ENCODE measurements around the gene TSFM.

TSFM gene

DNA sequence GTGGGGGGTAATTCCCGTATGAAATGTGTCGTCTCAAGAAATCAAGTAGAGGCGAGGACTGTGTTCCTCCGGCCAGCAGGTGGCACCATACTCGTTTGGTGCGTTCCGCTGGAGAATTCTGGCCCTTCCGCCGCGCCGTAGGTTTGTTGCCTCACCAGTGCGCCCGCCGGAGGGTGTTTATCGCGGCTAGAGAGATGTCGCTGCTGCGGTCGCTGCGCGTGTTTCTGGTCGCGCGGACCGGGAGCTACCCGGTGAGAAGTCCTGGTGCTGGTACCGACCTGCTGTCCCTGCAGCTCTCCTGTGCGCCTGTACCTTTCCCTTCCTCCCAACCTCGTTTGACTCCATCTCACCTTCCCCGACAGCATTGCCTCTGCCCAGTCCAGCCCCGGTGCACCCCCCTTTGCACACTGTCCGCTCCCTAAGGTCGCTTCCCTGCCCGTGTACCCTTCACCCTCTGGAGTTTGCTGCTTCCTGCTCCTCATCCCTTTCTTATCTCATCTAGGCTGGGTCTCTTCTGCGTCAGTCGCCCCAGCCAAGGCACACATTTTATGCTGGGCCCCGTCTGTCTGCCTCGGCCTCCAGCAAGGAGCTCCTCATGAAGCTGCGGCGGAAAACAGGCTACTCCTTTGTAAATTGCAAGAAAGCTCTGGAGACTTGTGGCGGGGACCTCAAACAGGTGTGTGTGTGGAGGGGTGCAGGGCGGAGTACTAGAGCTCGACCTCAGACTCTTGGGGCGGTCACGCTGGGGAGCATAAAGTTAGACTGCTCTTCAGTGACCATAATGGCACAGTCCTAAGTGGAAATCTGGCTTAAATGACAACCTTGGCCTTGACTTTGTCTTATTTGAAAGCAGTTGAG, at the start of gene TSFM:
TSS of gene TSFM (plus strand) at position 180 of the 858 bp plus-strand sequence. CDS start at position 195, 15 bp downstream.
- peak; percentile 99 for DNase-seq (ENCODE audit: low read depth)

DNA sequence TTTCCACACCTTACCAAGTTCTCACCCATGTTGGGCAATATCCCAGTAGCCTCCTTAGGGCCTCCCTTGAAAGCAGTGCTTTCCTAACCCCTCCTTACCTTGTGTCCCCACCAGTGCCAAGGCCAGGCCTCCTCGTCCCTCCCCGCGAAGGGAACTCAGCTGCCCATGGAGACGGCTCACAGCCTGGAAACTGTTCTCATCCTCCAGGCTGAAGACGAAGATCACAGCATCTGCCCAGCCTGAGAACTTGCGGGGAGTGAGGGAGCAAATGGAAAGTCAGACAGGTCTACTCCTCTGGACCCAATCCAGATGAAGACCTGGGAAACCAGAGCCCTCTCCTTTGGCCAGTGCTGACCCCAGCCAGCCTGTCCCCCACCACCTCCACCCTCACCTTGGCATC, 48.7 kb upstream of the TSFM start:
- DNase-seq (ENCODE audit: low read depth): no peak

DNA sequence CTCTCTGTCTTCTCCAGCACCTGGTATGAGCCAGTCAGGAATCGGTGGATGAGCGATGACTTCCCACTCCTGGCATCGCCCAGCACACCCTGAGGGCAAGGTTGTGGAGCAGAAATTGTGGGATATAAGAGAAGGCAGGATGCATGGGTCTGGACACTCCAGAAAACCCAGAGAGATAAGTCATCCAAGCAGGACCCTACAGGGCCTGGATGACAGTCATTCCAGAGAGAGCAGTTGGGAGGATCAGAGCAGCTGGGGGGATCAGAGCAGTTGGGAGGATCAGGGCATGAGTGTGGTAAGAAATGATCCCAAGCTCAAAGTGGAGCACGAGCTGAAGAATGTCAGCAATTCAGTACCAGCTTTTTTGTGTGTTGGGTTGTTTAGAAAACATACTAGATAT, 48.0 kb upstream of the TSFM start:
- no peak for DNase-seq (ENCODE audit: low read depth)

DNA sequence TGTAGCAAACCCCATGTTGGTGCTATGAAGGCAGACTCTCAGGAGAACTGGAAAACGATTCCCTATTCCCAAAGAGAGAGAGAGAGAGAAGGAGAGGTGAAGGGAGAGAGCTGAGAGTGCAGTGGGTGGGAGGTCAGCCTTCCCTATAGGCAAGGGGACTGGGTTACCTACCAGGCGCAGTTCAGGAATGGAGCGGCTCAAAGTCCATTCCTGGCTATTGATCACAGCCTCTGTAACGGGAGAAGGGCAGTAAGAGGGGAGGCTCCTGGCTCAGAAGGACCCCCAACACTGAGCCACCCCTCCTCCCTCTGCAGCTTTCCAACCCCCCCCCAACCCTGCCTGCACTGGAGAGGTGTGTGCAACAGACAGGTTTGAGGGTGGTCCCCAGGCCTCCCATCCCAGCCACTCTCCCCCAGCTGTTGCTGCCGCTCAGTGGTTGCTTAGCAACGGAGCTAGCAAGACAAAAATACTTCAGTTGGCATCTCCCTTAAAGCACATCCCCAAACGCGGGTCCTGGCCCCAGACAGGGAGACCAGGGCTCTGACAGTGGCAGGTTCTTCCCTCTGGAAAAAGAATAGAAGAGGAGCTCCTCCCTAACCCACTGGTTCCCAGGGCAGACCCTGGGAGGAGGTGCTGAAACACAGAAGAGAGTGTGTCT, 47.3 kb upstream of the TSFM start:
- DNase-seq (ENCODE audit: low read depth): no peak

DNA sequence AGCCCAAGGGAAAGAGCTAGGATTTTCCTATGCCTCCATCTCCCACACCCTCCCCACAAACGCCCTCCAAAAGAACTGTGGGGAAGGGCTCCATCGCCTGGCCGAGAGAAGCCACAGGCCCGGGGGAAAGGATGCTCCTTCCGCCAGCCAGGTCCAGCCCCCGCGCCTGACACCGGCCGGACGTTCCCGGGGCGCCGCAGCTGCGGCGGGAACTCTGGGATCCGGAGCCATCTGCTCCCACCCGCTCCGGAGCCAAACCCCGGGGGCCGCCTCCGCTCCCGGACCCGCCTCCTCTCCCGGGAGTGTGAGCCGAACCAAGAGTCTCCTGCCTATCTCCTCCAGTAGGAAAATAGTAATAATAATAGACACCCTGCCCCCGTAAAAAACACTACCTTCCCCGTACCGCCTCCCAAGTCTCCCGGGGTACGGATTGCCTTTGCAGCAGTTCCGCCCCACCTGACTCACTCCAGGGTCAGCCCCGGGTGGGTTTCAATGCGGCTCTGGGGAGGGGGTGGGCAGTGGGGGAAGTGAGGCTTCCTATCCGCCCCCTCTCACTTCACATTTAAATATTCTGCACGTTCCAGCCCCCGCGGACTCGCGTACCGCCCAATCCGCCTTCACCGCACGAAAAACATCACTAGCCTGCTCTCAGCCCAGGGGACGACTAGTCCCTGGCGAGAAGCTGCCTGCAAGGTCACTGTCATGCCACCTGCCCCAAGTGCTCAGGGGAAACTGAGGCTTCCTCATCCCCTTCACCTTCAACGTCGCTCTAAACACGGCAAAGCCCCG, 46.4 kb upstream of the TSFM start:
- no peak for DNase-seq (ENCODE audit: low read depth)

DNA sequence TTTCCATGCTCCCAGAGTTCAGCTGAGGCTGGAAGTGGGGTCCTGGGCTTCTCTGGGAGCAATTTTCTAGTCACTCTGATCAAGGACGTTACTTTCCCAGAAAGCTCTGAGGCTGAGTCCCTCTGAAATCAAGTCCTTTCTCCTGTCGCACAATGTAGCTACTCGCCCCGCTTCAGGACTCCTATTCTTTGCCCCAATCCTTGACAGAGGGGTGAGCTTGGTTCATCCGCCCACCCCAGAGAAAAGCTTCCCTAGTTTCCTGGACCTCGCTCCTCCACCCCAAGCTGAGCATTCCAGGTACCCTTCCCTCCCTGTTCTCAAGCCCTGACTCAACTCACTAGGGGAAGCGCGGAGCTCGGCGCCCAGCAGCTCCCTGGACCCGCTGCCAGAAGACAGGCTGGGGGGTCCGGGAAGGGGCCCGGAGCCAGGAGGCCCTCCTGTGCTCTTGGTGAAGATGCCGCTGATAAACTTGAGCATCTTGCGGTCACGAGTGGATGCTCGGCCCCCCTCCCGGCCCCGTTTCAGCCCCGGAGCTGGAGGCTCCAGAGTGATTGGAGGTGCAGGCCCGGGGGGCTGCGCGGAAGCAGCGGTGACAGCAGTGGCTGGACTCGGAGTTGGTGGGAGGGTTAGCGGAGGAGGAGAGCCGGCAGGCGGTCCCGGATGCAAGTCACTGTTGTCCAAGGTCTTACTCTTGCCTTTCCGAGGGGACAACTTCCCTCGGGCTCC, 45.7 kb upstream of the TSFM start:
- no peak for DNase-seq (ENCODE audit: low read depth)

DNA sequence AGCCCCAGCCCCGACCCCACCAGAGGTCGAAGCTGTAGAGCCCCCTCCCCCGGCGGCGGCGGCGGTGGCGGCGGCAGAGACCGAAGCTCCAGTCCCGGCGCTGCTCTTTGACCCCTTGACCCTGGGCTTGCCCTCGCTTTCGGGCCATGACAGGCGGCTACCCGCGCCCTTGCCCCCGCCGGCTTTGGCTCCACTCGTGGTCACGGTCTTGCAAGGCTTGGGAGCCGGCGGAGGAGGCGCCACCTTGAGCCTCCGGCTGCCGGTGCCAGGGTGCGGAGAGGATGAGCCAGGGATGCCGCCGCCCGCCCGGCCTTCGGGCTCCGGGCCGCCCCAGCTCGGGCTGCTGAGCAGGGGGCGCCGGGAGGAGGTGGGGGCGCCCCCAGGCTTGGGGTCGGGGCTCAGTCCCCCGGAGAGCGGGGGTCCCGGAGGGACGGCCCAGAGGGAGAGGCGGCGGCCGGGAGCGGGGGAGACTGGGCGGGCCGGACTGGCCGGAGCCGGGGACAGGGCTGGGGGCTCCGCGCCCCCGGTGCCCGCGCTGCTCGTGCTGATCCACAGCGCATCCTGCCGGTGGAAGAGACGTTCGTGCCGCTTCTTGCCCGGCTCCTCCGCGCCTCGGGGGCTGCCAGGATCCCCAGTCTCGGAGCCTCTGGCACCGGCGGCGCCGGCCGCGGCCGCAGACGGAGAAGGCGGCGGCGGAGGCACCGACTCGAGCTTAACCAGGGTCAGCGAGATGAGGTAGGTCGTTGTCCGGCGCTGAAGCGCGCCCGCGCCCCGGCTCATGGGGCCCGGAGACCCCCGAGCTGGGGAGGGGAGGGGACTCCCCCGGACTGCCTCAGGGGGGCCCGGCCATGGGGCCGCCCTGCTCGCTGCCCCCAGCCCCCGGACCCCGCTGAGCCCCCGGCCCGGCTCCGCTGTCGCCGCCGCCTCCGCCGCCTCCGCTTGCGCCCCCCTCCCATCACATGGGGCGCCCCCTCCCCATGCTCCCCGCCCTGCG, 44.8 kb upstream of the TSFM start:
- DNase-seq (ENCODE audit: low read depth): no peak

DNA sequence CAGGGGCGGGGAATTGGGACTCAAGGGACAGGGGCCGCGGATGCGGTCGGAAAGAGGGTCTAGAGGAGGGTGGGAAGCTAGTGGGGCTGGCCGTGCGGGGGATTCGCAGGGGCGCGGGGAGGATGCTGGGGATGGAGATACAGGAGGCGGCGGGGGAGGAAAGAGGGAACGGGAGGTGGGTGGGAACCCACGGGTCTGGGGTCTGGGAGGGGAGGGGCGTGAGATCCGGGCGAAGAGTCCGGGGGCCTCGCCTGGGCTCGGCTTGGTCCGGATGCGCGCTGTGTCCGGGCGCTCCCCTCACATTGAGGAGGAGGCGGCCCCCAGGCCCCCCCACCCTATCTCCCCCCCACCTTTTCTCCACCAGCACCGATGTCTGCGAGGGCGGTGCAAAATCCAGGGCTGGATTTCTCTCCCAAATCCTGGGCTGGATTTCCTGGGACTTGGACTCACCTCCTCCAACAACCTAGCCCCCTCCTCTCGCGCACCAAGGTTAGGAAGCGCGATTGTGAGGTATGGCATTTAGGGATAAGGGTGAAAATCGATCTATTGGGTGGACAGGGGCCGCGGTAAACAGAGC, 43.8 kb upstream of the TSFM start, which contains the start of gene AGAP2:
TSS of gene AGAP2 (minus strand) at position 82 of the 577 bp plus-strand sequence. CDS start 496 bp downstream, outside the sequence.
- DNase-seq (ENCODE audit: low read depth): no peak

DNA sequence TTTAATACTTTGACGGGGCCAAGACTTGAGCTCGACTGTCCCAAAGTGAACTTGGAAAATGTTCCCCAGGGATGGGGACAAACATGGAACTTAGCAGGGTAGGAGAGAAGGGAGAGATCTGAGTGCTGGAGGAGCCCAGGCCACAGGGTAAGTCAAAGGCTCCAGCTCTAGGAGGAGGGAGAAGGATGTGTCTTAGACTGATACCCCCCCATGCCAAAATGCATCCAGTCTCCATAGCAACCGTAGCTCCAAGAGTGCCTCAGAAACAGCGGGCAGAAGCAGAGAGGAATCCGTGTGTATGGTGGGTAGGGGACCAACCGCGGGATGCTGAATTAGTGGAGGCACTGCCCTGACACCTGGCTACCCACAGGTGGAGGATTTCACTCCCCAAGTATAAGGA, 43.2 kb upstream of the TSFM start:
- DNase-seq (ENCODE audit: low read depth): no peak

DNA sequence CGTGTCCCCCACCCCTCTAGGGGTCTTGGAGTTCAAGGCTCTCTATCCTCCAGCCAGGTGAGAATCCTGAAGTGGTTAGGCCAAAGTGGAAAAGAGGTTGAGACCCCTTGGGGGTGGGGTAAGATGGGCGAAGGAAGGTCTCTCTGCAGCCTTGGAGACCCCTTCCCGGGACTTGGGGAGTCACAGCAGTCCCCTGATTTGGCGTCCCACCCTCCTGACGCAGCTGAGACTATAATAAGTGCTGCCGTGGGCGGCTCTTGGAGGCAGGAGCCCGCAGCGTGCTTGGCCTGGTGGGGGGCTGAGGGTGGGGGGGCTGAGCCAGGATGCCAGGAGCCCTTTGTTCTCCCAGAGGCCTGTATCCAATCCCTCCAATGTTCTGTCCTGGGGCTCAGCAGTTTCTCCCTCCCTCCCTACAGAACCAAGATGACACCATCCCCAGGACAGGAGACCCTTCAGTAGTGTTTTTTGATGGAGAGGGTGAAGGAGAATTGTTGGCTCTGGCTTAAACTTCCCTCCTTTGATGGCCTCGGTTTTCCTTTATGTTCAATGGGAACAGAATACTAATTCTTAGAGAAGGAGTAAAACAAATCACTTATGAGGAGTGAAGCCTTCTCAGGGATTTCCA, 42.6 kb upstream of the TSFM start:
- no peak for DNase-seq (ENCODE audit: low read depth)

DNA sequence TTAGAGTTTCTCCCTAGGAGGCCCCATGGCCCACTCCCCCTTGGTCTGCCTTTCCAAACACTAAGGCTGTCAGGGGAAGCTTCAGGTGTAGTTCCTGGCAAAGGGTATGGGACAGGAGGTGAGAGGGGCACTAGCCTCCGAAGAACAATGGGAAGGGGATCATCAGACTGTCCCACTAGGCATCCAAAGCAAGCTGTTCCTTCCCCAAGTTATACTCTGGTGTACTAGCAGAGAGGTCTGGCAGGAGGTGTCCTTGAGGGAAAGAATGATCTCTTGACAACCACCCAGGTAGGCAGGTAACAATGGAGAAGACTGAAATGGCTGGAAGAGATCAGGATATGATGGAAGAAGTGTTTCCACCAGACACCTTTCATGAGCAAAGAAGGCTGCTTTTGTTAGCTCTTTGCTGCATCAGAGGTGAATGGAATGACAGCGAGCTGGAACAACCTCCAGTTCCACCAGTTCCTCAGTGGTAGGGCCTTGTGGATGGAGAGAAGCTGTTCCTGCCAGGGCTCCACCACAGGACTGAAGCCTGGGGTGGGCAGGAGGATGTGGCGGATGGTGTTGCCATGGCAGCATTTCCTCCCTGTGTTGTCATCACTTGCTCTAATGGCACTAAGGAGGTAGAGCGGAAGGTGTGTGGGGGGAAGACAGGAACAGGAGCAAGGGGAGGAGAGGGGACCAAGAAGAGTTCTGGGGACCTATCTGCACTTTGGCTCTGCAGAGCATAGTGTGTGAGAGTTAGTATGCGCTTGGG, 41.8 kb upstream of the TSFM start:
- peak; percentile 56 for DNase-seq (ENCODE audit: low read depth)

DNA sequence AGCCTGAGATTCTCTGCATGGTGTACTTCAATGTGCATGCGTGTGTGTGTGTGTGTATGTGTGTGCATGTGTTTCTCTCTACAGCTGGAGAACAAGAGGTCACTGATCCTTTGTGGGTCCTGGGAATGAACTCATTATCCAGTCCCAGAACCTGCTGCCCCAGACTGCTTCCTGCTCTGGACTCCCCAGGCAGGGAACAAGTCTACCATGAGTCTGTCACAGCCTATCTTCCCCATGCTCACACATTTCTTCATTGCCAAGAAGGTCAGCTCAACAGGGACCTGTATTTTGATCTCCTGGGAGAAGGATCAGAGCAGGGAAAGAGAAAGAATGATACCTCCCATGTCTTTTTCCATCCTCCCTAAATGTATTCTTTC, 41.2 kb upstream of the TSFM start:
- DNase-seq (ENCODE audit: low read depth): no peak

DNA sequence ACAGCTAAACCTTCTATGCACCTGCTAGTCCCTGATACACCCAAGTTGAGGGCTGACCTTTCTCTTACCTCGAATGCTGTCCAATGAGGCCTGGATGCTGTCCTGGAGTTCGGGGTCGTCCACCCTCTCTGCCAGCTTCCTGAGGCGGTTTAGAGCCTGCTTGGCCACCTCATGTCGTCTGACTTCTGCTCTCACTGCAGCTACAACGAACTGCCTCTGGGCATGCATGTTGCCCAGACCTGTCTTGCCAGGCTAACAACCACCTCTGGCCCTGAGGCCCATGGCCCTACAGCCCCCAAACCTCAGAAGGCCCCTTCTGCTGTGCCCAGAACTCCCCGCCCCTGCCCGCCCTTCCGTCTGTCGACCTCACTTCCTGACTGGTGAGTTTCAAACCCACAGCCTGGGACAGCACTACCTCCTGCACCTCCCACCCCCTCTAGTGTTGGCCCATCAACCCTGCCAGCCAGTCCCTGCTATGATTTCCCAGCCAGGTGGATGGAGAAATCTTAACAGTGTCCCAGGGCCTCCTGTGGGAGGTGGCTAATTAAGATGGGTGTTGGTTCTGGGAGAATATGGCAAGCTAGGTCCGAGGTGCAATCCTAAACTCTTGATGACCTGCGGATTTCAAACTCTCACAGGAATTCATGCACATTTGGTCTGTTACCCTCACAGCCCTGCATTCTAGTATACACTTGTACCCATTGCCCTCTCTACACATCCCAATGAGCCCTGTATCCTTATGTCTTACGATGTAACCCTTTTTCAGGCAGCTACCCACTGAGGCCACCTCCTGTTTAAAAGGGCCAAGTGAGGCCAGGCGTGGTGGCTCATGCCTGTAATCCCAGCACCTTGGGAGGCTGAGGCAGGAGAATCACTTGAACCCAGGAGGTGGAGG, 40.5 kb upstream of the TSFM start:
- peak; percentile 60 for DNase-seq (ENCODE audit: low read depth)

DNA sequence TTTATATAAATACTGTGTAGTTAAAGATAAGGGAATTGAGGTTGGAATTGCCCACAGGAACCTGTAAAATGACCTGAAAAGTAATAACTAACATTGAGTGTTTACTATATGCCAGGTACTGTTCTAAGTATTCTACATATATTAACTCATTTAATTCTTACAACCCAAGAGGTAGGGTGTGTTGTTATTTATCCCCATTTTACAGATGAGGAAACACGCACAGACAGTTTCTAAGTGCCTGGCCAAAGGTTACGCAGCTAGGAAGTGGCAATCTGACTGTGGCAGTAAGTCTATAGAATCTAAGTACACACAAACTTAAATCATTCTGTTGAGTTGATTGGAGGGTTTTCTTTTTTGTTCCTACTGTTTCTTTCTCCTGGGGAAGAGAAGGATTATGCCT, 38.8 kb upstream of the TSFM start:
- DNase-seq (ENCODE audit: low read depth): no peak

DNA sequence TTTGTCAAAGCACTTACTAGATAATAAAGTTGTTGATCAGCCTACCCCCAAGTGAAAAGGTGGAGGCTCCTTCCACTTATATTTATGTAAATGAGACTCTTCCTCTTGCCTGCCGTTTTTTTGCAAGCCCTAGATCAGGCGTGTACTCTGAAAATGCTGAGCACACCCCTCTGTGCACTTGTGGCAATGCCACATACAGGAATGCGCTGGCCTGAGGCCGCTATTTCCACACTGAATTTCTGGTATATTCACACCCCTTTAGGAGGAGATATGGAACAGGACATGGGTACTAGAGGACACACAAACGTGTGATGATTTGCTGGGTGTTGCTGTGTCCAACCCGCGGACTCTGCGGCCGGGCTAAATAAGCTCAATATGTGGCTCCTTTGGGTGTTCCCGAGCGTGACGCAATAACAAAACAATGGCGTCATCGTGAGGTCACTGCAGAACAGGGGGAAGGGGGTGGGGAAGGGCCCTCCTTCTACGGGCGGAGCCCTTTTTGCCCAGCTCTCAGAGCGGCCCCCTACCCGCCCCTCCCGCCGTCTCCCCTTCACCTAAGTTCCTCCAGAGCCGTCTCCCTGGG, 38.3 kb upstream of the TSFM start:
- DNase-seq (ENCODE audit: low read depth): peak; percentile 31

DNA sequence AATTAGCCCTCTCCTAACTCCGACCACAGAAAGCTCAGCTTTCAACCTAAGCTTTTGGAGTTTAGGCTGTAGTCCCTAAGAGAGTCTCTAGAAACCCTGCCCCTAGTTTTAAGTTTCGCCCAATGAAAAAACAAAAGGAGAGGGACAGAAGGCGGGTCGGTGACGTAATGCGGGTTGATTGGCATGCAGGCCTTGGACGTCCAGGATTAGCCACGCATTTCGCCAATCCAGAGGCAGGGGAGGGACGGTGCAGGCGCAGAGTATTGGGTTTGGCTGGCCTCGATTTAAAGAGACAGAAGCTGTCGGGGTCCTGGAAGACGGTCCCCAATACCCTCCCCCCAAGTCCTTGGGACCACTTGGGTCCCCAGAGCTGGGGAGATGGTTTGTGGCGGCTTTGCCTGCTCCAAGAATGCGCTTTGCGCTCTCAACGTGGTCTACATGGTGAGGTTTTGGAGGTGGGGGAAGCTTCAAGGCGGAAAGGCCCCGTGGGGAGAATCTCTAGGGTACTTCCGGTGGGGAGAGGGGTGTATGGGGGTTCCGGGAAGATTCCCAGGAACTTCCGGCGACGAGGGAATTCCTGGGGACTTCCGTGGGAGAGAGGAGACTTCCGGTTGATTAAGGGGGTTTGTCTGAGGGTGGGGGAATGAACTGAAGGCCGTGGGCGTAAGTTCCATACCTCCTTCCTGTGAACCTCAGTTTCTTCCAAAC, 37.7 kb upstream of the TSFM start, which contains the start of gene TSPAN31:
TSS of gene TSPAN31 (plus strand) at position 263 of the 708 bp plus-strand sequence. CDS start at position 379, 116 bp downstream.
- peak; percentile 90 for DNase-seq (ENCODE audit: low read depth)

DNA sequence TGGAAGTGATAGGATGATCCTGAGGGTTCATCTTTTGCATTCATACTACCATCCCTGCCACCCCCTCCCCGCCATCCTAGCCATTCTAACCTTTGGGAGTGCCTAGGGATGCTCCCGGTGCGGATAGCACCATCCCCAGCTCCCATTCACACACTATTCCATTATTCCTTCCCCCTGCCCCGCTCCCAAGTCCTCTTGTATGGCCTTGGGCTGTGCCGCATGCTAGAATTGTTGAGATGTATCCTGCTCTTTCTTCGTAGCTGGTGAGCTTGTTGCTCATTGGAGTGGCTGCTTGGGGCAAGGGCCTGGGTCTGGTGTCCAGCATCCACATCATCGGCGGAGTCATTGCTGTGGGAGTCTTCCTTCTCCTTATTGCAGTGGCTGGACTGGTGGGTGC, 37.1 kb upstream of the TSFM start:
- no peak for DNase-seq (ENCODE audit: low read depth)

All from stimulated activated CD8-positive, alpha-beta memory T cell treated with anti-CD3 and anti-CD28 coated beads, Interleukin-15, amount 100 ng/mL, for 1 hour (primary cell).